ENCODE measurements around the gene COX20.

The COX20 gene

GRCh38 chr1:244836584-244836983, 1.1 kb downstream of the COX20 start:
- no peak for DNase-seq (ENCODE audit: low spot score)

DNA sequence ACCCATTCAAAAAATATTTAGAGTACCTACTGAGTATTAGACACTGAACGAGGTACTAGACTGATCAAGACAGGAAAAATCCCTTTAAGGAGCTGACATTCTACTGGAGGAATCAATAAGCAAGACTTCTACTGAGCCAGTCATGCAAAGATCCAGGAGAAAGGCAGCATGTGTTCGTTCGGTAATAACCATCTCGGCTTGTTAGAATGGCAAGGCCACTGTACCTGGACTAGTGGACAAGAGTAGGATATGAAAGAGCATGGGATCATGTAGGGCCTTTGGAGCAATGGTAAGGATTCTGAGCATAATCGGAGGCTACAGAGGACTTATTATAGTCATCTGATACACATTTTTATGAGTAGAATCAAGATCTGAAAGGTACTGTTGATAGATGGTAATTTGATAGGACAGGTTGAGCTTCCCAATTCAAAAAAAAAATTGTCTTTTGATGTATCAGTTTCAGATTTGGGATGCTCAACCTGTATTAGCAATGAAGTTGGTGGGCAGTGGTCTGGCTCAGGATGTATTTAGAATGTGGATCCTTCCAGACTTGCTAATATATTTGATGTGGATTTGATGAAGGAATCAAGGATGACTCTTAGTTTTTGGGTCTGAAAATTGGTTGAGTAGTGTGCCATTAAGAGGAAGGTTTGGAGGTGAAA, 2.3 kb downstream of the COX20 start:
- no peak for DNase-seq (ENCODE audit: low spot score)
- TF ChIP-seq, protein P1, sequence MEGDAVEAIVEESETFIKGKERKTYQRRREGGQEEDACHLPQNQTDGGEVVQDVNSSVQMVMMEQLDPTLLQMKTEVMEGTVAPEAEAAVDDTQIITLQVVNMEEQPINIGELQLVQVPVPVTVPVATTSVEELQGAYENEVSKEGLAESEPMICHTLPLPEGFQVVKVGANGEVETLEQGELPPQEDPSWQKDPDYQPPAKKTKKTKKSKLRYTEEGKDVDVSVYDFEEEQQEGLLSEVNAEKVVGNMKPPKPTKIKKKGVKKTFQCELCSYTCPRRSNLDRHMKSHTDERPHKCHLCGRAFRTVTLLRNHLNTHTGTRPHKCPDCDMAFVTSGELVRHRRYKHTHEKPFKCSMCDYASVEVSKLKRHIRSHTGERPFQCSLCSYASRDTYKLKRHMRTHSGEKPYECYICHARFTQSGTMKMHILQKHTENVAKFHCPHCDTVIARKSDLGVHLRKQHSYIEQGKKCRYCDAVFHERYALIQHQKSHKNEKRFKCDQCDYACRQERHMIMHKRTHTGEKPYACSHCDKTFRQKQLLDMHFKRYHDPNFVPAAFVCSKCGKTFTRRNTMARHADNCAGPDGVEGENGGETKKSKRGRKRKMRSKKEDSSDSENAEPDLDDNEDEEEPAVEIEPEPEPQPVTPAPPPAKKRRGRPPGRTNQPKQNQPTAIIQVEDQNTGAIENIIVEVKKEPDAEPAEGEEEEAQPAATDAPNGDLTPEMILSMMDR (IDR thresholded peaks at IDR 0.05; ENCODE audit: extremely low read depth, missing control alignments) = no peak

More at GRCh38 chr1:244836584-244836983, 1.1 kb downstream of the COX20 start:
- TF ChIP-seq, protein P1 (IDR thresholded peaks at IDR 0.05; ENCODE audit: extremely low read depth, missing control alignments) = no peak

- TF ChIP-seq, protein P1 (IDR thresholded peaks at IDR 0.05; ENCODE audit: extremely low read depth, missing control alignments) = no peak
- no peak for DNase-seq (ENCODE audit: low spot score)
These were observed 4.2 kb downstream of the COX20 start for GRCh38 chr1:244839656-244840055.

- no peak for DNase-seq (ENCODE audit: low spot score)
- TF ChIP-seq, protein P1 (IDR thresholded peaks at IDR 0.05; ENCODE audit: extremely low read depth, missing control alignments) = no peak
These were observed 4.8 kb downstream of the COX20 start for GRCh38 chr1:244840219-244840794.

GRCh38 chr1:244841273-244841927, 5.9 kb downstream of the COX20 start:
- TF ChIP-seq, protein P1 (IDR thresholded peaks at IDR 0.05; ENCODE audit: extremely low read depth, missing control alignments) = no peak
- no peak for DNase-seq (ENCODE audit: low spot score)

- TF ChIP-seq, protein P1 (IDR thresholded peaks at IDR 0.05; ENCODE audit: extremely low read depth, missing control alignments) = no peak
- DNase-seq (ENCODE audit: low spot score) = no peak
These were observed 7.9 kb downstream of the COX20 start for GRCh38 chr1:244843148-244843978.

Measured in GM20000 (cell line).